GM12878 (cell line): ENCODE results near the gene OR11A1.

Experiments used
- ATF2 ChIP-seq: IDR thresholded peaks from 2 replicates; pipeline ENCODE4 v1.6.1; 2012; ENCODE audit warnings: low read length, inconsistent platforms
- CEBPB ChIP-seq, 2 experiments: fragments of 150-350 bp in 1 of 2; IDR thresholded peaks; 2 replicates each; pipeline ENCODE4 v1.6.1; 2012 to 2014; ENCODE audit warnings: low read depth in 2 of 2, low read length in 2 of 2, borderline replicate concordance in 1 of 2, inconsistent platforms in 1 of 2
- NBN ChIP-seq: fragments of 450-650 bp; IDR thresholded peaks from 2 replicates; pipeline ENCODE4 v1.6.1; 2016
- USF1 ChIP-seq: IDR thresholded peaks from 2 replicates; pipeline ENCODE4 v1.6.1; 2011; ENCODE audit warnings: borderline replicate concordance, low read depth, mild to moderate bottlenecking, moderate library complexity, mixed read lengths, low read length; ENCODE audit not compliant: insufficient read depth; ENCODE audit errors: extremely low read length

GRCh38 chr6:29505808-29506207 is 48.9 kb upstream of the OR11A1 start:
- TF ChIP-seq NBN (no peak), ATF2 (no peak), USF1 (no peak), CEBPB (IDR thresholded peaks at IDR 0.05; ENCODE audit: borderline replicate concordance in 1 of 2, low read depth in 2 of 2, low read length in 2 of 2) (no peak)
